DND-41 (cell line): ENCODE data around the gene SIRT5.

Source experiments
- CTCF ChIP-seq: IDR thresholded peaks from 2 replicates; pipeline ENCODE4 v1.5.1; 2012; ENCODE audit warnings: borderline replicate concordance, low read length, moderate library complexity, mild to moderate bottlenecking; ENCODE audit not compliant: poor library complexity, severe bottlenecking; ENCODE audit errors: extremely low read depth
- EZH2 ChIP-seq: IDR thresholded peaks from 3 replicates; pipeline ENCODE4 v1.6.1; 2012; ENCODE audit warnings: borderline replicate concordance, low read depth, mild to moderate bottlenecking, moderate library complexity, low read length, inconsistent platforms; ENCODE audit not compliant: severe bottlenecking

- TF ChIP-seq EZH2 (no peak), CTCF (no peak)
These were observed 12.5 kb downstream of the SIRT5 start for GRCh38 chr6:13586603-13587542.
